Mesendoderm (in vitro differentiated cells): ENCODE data around the gene SRSF10.
A peak's percentile ranks its signal among the peaks of the same experiment; 100 is the strongest.
"Not testable (repeated sequence)": the region's sequence is repeated elsewhere in the genome, so short reads cannot be mapped to it uniquely, and the experiment has no call there.

Source experiments
- DNase-seq: peaks from one replicate; pipeline ENCODE4 v3.0.0; 2013
- H2AK5ac ChIP-seq: 2 replicates; pipeline ENCODE4 v1.6.1; 2013; ENCODE audit warnings: low read length, inconsistent platforms
- H2BK120ac ChIP-seq: 2 replicates; pipeline ENCODE4 v1.6.1; 2013; ENCODE audit warnings: low read depth, mild to moderate bottlenecking, low read length, moderate library complexity, mixed read lengths
- H2BK15ac ChIP-seq: replicated peaks from 2 replicates; pipeline ENCODE4 v1.6.1; 2013; ENCODE audit warnings: low read depth, mild to moderate bottlenecking, moderate library complexity
- H2BK5ac ChIP-seq: 2 replicates; pipeline ENCODE4 v1.6.1; 2013; ENCODE audit warnings: low read length, inconsistent platforms
- H3K18ac ChIP-seq: 2 replicates; pipeline ENCODE4 v1.6.1; 2013; ENCODE audit warnings: mild to moderate bottlenecking, low read length, mixed read lengths
- H3K23ac ChIP-seq: one replicate; pipeline ENCODE4 v1.6.1; 2013; ENCODE audit warnings: low read length
- H3K27ac ChIP-seq: 2 replicates; pipeline ENCODE4 v1.5.1; 2013; ENCODE audit warnings: low read depth, mild to moderate bottlenecking, inconsistent platforms, low read length, moderate library complexity
- H3K27me3 ChIP-seq: 2 replicates; pipeline ENCODE4 v1.6.1; 2013; ENCODE audit warnings: low read length, control low read depth, mild to moderate bottlenecking, inconsistent platforms; ENCODE audit not compliant: insufficient read depth, poor library complexity
- H3K36me3 ChIP-seq: 2 replicates; pipeline ENCODE4 v1.6.1; 2013; ENCODE audit warnings: low read length, inconsistent platforms; ENCODE audit not compliant: control insufficient read depth, insufficient read depth
- H3K4ac ChIP-seq: one replicate; pipeline ENCODE4 v1.6.1; 2013; ENCODE audit warnings: low read depth, mild to moderate bottlenecking, low read length, moderate library complexity
- H3K4me1 ChIP-seq: 2 replicates; pipeline ENCODE4 v1.6.1; 2013; ENCODE audit warnings: low read depth, low read length, inconsistent platforms; ENCODE audit not compliant: control insufficient read depth
- H3K4me2 ChIP-seq: 2 replicates; pipeline ENCODE4 v1.6.1; 2013; ENCODE audit warnings: low read length
- H3K4me3 ChIP-seq: 2 replicates; pipeline ENCODE4 v1.5.1; 2013; ENCODE audit warnings: mild to moderate bottlenecking, low read length
- H3K56ac ChIP-seq: one replicate; pipeline ENCODE4 v1.6.1; 2013; ENCODE audit warnings: low read length
- H3K79me1 ChIP-seq: 2 replicates; pipeline ENCODE4 v1.6.1; 2013; ENCODE audit warnings: low read length, inconsistent platforms
- H3K79me2 ChIP-seq: 2 replicates; pipeline ENCODE4 v1.6.1; 2013; ENCODE audit warnings: mild to moderate bottlenecking, low read length; ENCODE audit not compliant: control insufficient read depth, insufficient read depth
- H3K9ac ChIP-seq: 2 replicates; pipeline ENCODE4 v1.6.1; 2013; ENCODE audit warnings: low read length, inconsistent platforms
- H4K5ac ChIP-seq: one replicate; pipeline ENCODE4 v1.6.1; 2013; ENCODE audit warnings: low read length
- H4K8ac ChIP-seq: one replicate; pipeline ENCODE4 v1.6.1; 2013; ENCODE audit warnings: low read depth, mild to moderate bottlenecking, control low read depth, low read length, moderate library complexity
- WGBS: extraction: QIAGEN DNeasy Blood & Tissue Kit; methylation state at CpG from one replicate; pipeline ENCODE4 v1.1.7; 2013; ENCODE audit warnings: low lambda C conversion rate, missing lambda C conversion rate; ENCODE audit not compliant: insufficient coverage; ENCODE audit errors: extremely low coverage; 5-methylcytosine and 5-hydroxymethylcytosine counted together

SRSF10 gene

GRCh38 chr1:24002695-24003094 is 22.6 kb upstream of the SRSF10 start:
- Histone ChIP-seq H3K27me3 (no peaks in the 10 kb centered on the region), H3K4ac (no peak overlapping the region), H3K4me1 (peaks cover 6% of the 10 kb centered on the region), H3K4me2 (no peak overlapping the region), H3K23ac (no peak overlapping the region), H3K18ac (no peak overlapping the region), H3K9ac (no peak overlapping the region), H3K79me1 (no peaks in the 10 kb centered on the region), H4K5ac (no peak overlapping the region), H3K79me2 (no peaks in the 10 kb centered on the region), H2BK15ac (no peak overlapping the region), H4K8ac (peak overlapping the region; percentile 39), H3K4me3 (no peak overlapping the region), H3K36me3 (no peaks in the 10 kb centered on the region), H3K56ac (no peak overlapping the region), H2BK5ac (no peak overlapping the region), H2BK120ac (no peak overlapping the region), H3K27ac (no peak overlapping the region), H2AK5ac (no peak overlapping the region)
- DNase-seq, result no peak
- WGBS, result no CpG with 5 or more reads among the region's 2 CpGs

- Histone ChIP-seq H3K27ac (no peak overlapping the region), H3K9ac (no peak overlapping the region), H3K36me3 (no peaks in the 10 kb centered on the region), H3K4me1 (peaks cover 6% of the 10 kb centered on the region), H2AK5ac (no peak overlapping the region), H3K4me2 (no peak overlapping the region), H3K79me2 (no peaks in the 10 kb centered on the region), H3K23ac (no peak overlapping the region), H4K8ac (no peak overlapping the region), H3K4ac (no peak overlapping the region), H2BK5ac (no peak overlapping the region), H3K27me3 (no peaks in the 10 kb centered on the region), H3K79me1 (no peaks in the 10 kb centered on the region), H2BK15ac (no peak overlapping the region), H3K4me3 (no peak overlapping the region), H2BK120ac (no peak overlapping the region), H3K18ac (no peak overlapping the region), H3K56ac (no peak overlapping the region), H4K5ac (no peak overlapping the region)
- WGBS, result no CpG with 5 or more reads among the region's 3 CpGs
- no peak for DNase-seq
Measured at GRCh38 chr1:23999156-23999671, 19.1 kb upstream of the SRSF10 start.

GRCh38 chr1:23997812-23998211 is 17.7 kb upstream of the SRSF10 start:
- H2BK15ac ChIP-seq, result no peak overlapping the region

GRCh38 chr1:23996700-23997229 is 16.6 kb upstream of the SRSF10 start:
- Histone ChIP-seq H2BK5ac (no peak overlapping the region), H3K23ac (no peak overlapping the region), H3K4me1 (no peaks in the 10 kb centered on the region), H3K56ac (no peak overlapping the region), H4K5ac (no peak overlapping the region), H2AK5ac (no peak overlapping the region), H3K18ac (no peak overlapping the region), H3K4ac (no peak overlapping the region), H3K4me3 (no peak overlapping the region), H2BK120ac (no peak overlapping the region), H3K79me1 (no peaks in the 10 kb centered on the region), H3K4me2 (no peak overlapping the region), H4K8ac (no peak overlapping the region), H2BK15ac (no peak overlapping the region), H3K27ac (no peak overlapping the region), H3K9ac (no peak overlapping the region), H3K27me3 (no peaks in the 10 kb centered on the region), H3K36me3 (no peaks in the 10 kb centered on the region), H3K79me2 (no peaks in the 10 kb centered on the region)
- WGBS, result no CpG with 5 or more reads among the region's 10 CpGs
- DNase-seq, result no peak

More at GRCh38 chr1:23997812-23998211, 17.7 kb upstream of the SRSF10 start:
- Histone ChIP-seq H3K4me3 (no peak overlapping the region), H3K4ac (no peak overlapping the region), H4K8ac (no peak overlapping the region), H2AK5ac (no peak overlapping the region), H3K4me1 (no peaks in the 10 kb centered on the region), H2BK5ac (no peak overlapping the region), H3K56ac (no peak overlapping the region), H3K4me2 (no peak overlapping the region), H3K79me1 (no peaks in the 10 kb centered on the region), H4K5ac (no peak overlapping the region), H2BK120ac (no peak overlapping the region), H3K18ac (no peak overlapping the region), H3K79me2 (no peaks in the 10 kb centered on the region), H3K9ac (no peak overlapping the region), H3K27me3 (no peaks in the 10 kb centered on the region), H3K27ac (no peak overlapping the region), H3K23ac (no peak overlapping the region), H3K36me3 (no peaks in the 10 kb centered on the region)
- WGBS, result no CpG with 5 or more reads among the region's 1 CpG
- DNase-seq, result no peak

- Histone ChIP-seq H2BK15ac (no peak overlapping the region), H3K18ac (no peak overlapping the region), H3K23ac (no peak overlapping the region), H3K4me2 (no peak overlapping the region), H2AK5ac (no peak overlapping the region), H3K27me3 (no peaks in the 10 kb centered on the region), H2BK5ac (no peak overlapping the region), H3K4me1 (no peaks in the 10 kb centered on the region), H3K4ac (no peak overlapping the region), H3K4me3 (no peak overlapping the region), H3K79me2 (no peaks in the 10 kb centered on the region), H3K36me3 (no peaks in the 10 kb centered on the region), H4K8ac (no peak overlapping the region), H3K9ac (no peak overlapping the region), H3K27ac (no peak overlapping the region), H3K79me1 (no peaks in the 10 kb centered on the region), H3K56ac (no peak overlapping the region), H4K5ac (no peak overlapping the region), H2BK120ac (no peak overlapping the region)
- WGBS, result no CpG with 5 or more reads among the region's 13 CpGs
- no peak for DNase-seq
Measured at GRCh38 chr1:23995431-23995837, 15.3 kb upstream of the SRSF10 start.

GRCh38 chr1:23992011-23992410 is 11.9 kb upstream of the SRSF10 start:
- H3K4me1 ChIP-seq, H3K79me2 ChIP-seq, H3K23ac ChIP-seq, H4K5ac ChIP-seq, H3K79me1 ChIP-seq, DNase-seq, H3K36me3 ChIP-seq, H2BK120ac ChIP-seq, H3K4me2 ChIP-seq, H3K9ac ChIP-seq, H2BK5ac ChIP-seq, H3K18ac ChIP-seq, H3K27ac ChIP-seq, H2BK15ac ChIP-seq, H3K56ac ChIP-seq, H3K27me3 ChIP-seq, H4K8ac ChIP-seq, H3K4ac ChIP-seq, H2AK5ac ChIP-seq, H3K4me3 ChIP-seq: not testable (repeated sequence)
- no CpG with 5 or more reads among the region's 13 CpGs for WGBS
